ENCODE data around the gene NEK5.
"Not testable (repeated sequence)": the region's sequence is repeated elsewhere in the genome, so short reads cannot be mapped to it uniquely, and the experiment has no call there.

Gene NEK5

GRCh38 chr13:52128714-52129700 is at the start of gene NEK5:
NEK5 (minus strand) TSS chr13:52129073; CDS start chr13:52127482, 1,591 bp downstream.
- DNase-seq: peak; percentile 50

- no peak for DNase-seq
Observed at GRCh38 chr13:52177276-52177675, 48.4 kb upstream of the NEK5 start.

- DNase-seq: not testable (repeated sequence)
Observed at GRCh38 chr13:52173970-52174369, 45.1 kb upstream of the NEK5 start.

GRCh38 chr13:52173373-52173772 is 44.5 kb upstream of the NEK5 start:
- DNase-seq: no peak

DNA sequence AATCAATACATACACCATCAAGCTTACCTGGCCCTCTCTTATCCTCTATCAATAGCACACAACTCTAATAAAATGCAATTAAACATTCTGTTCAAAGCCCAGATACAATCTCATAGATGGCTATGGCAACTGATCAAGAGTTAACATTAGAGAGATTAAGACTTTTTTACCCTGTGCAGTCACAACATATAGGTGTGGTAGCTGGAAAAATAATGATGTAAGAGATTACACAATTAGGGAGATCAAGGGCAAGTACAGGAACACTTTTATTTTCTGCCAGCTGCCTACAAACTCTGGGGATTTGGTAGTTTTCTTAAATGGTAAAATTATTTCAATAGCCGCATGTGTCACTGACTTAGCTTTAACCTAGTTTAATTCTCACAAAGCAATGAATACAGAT is 42.8 kb upstream of the NEK5 start:
- not testable (repeated sequence) for DNase-seq

DNA sequence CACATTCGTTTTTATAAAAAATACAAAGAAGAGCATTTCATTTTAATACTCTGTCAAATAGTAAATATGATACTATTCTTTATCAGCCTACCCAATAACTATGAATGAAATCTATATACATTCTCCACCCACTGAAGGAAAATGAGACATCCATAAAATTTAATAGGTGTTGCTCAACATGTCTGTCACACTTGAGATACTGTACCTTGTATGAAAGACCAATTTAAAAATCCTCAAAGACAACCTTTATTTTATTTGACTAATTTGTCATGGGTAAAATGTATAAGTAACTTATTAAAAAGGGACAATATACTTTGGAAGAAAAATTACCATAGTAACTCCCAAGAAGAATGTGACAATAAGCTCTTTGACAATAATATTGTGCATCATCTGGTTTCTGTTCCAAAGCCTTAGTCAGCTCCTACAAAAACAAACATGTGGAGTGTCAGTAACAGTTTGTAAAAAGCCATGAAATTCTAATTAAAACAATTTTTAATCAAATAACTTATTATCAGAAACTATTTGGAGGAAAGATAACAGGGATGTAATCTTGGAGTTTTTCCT is 42.0 kb upstream of the NEK5 start:
- DNase-seq: not testable (repeated sequence)

GRCh38 chr13:52169839-52170238 is 41.0 kb upstream of the NEK5 start:
- DNase-seq: no peak

- DNase-seq: no peak
Observed at GRCh38 chr13:52165411-52165810, 36.5 kb upstream of the NEK5 start.

- no peak for DNase-seq
Observed at GRCh38 chr13:52164989-52165388, 36.1 kb upstream of the NEK5 start.

GRCh38 chr13:52163878-52164277 is 35.0 kb upstream of the NEK5 start:
- DNase-seq: not testable (repeated sequence)

DNA sequence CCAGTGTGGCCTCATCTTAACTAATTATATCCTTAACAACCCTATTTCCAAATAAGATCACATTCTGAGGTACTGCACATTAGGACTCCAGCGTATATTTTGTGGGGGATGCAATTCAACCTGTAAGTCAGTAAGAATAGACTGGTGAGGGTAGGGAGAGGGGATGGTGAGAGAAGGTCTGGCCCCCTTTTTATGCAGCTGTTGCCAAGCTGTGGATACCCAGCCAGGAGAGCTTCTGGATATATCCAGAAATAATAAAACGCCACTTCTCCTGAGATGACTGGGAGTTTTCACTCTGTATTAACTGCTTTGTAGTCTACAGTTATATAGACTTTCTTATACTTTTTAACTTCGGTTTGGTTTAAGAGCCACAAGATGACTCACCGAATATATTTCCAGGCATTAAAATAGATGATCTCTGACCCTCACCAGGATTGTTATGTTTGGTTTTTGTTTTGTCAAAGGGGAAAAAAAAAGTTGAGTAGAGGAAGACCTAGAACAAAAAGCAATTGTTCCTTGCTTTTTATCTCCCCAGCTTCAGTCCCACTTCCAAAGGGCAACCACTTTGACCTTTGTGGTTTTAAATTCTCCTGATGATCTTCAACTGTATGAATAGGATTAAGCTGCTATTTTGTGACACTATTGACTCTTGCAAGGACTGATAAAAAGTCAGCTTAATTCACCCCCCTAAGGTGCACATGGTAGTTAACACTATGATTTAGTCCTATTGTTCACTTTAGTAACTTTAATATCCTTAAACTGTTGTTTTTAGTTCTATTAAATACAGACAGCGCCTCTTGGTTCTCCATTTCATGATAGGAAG is 33.6 kb upstream of the NEK5 start:
- no peak for DNase-seq

- DNase-seq: no peak
Observed at GRCh38 chr13:52161181-52161646, 32.3 kb upstream of the NEK5 start.

- DNase-seq: no peak
Observed at GRCh38 chr13:52160506-52160905, 31.6 kb upstream of the NEK5 start.

- no peak for DNase-seq
Observed at GRCh38 chr13:52160053-52160452, 31.2 kb upstream of the NEK5 start.

DNA sequence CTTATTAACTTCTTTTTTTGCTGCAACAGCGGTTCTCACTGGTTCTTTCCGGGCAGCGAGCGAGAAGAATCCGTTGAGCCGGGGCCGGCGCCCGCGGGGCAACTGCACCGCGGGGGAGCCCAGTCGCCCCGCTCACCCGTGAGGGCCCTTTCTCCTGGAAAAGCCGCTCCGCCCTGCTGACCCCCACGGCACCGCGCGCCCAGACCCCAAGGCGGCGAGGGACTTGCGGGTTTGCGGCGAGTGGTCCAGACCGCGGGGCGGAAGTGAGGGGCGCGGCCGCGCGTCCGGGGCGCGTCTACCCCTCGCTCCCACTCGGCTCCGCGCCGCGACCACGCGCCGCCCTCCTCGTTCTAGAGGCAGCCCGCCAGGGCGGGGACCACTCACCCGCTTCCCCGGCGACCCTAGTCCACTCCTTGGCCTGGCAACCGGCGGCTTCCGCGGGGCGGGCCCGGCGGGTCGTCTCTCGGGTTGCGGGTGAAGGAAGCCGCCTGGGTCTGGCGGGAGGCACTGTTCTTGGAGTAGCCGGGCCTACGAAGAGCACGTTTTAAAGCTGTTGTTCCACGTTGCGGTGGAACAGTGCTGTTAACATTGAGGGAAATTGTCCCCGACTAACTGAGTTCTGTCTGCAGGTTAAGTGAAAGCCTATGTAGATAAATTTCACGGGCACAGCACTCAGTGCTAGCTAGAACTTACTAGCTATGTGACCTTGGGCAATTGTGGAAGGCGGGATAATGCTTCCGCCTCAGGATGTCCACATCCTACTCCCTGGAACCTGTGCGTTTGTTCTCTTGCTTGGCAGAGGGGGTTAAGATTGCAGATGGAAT is 30.5 kb upstream of the NEK5 start, which contains the start of gene NEK3:
NEK3 (minus strand) TSS at position 439 of the 824 bp plus-strand sequence. CDS start 3,406 bp downstream, outside the sequence.
- DNase-seq: peak; percentile 47

GRCh38 chr13:52158629-52159158 is 29.8 kb upstream of the NEK5 start:
- no peak for DNase-seq

- DNase-seq: no peak
Observed at GRCh38 chr13:52156724-52157261, 27.9 kb upstream of the NEK5 start.

DNA sequence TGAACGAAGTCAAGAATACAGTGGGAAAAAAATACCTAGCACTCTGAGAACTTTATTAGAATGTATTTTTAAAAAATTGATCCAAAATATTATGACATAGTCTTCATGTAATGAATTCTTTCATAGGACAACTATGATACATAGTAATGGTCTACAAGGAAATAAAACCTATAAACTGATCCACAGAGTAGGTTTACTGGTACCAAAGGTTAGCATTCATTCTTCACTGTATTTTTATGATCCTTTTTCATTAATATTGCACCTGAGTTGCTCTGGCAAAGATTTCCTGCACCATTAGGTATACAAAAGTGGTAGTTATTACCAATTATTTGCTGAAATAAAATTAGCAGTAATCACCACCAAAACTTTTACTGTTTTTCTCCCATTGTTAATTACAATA is 26.3 kb upstream of the NEK5 start:
- no peak for DNase-seq

GRCh38 chr13:52147225-52147624 is 18.4 kb upstream of the NEK5 start:
- DNase-seq: no peak

GRCh38 chr13:52141299-52141698 is 12.4 kb upstream of the NEK5 start:
- no peak for DNase-seq

DNA sequence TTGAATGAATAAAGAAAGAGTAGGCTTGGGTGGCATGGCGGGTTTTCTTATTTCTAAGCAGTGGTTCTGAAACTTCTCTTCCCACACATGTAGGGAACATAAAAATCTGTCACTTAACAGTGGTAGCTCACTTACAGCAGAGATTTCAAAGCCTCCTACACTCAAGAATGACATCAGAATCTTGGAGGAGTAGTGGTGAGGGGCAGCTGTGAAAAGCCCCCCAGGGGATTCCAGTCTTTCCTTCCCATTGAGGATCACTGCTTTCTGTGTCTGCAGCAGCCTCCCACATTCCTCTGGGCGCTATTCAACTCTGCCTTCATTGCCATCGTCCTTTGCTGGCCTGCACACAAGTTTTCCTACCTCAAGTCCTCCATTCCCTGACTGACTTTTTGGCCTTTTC is 8.6 kb upstream of the NEK5 start:
- DNase-seq: no peak

- DNase-seq: no peak
Observed at GRCh38 chr13:52136763-52137162, 7.9 kb upstream of the NEK5 start.

Measured in CD4-positive, alpha-beta T cell treated with Interleukin-12 subunit alpha and Interleukin-12 subunit beta, for 1 hour (primary cell).